COLO829 (cell line): ENCODE results near the gene XPR1.

Experiments
- DNase-seq: peaks from one replicate; pipeline ENCODE4 v3.0.0; 2012; ENCODE audit warnings: low spot score

XPR1 gene

GRCh38 chr1:180892675-180893074 is 260.9 kb downstream of the XPR1 start:
- DNase-seq: no peak

GRCh38 chr1:180893614-180894013 is 261.8 kb downstream of the XPR1 start:
- no peak for DNase-seq

- no peak for DNase-seq
Measured at GRCh38 chr1:180896161-180896560, 264.3 kb downstream of the XPR1 start.

GRCh38 chr1:180898441-180899219 is 266.8 kb downstream of the XPR1 start:
- DNase-seq: no peak

- no peak for DNase-seq
Measured at GRCh38 chr1:180899262-180899661, 267.4 kb downstream of the XPR1 start.

GRCh38 chr1:180901076-180901990 is 269.5 kb downstream of the XPR1 start:
- DNase-seq: no peak

GRCh38 chr1:180902541-180902940 is 270.7 kb downstream of the XPR1 start:
- no peak for DNase-seq

- no peak for DNase-seq
Measured at GRCh38 chr1:180905927-180906326, 274.1 kb downstream of the XPR1 start.

- DNase-seq: no peak
Measured at GRCh38 chr1:180906511-180906910, 274.7 kb downstream of the XPR1 start.

- DNase-seq: no peak
Measured at GRCh38 chr1:180907313-180908055, 275.7 kb downstream of the XPR1 start.

GRCh38 chr1:180908074-180908765 is 276.4 kb downstream of the XPR1 start:
- DNase-seq: no peak

GRCh38 chr1:180909005-180909414 is 277.2 kb downstream of the XPR1 start:
- no peak for DNase-seq

- DNase-seq: no peak
Measured at GRCh38 chr1:180909462-180909976, 277.7 kb downstream of the XPR1 start.

- DNase-seq: no peak
Measured at GRCh38 chr1:180911640-180912191, 279.9 kb downstream of the XPR1 start.

GRCh38 chr1:180912211-180912800 is 280.5 kb downstream of the XPR1 start:
- no peak for DNase-seq

GRCh38 chr1:180912801-180913565 is 281.2 kb downstream of the XPR1 start, which contains the start of gene KIAA1614:
KIAA1614 (plus strand) TSS chr1:180912897; CDS start chr1:180913244, 347 bp downstream.
- DNase-seq: no peak

- DNase-seq: no peak
Measured at GRCh38 chr1:180915426-180915965, 283.7 kb downstream of the XPR1 start.

GRCh38 chr1:180916012-180916770 is 284.4 kb downstream of the XPR1 start:
- no peak for DNase-seq

GRCh38 chr1:180916771-180917170 is 284.9 kb downstream of the XPR1 start:
- no peak for DNase-seq
